HG03139 (cell line): Measurements from ENCODE around the gene PDCD2L.
"Not testable (repeated sequence)": the region's sequence is repeated elsewhere in the genome, so short reads cannot be mapped to it uniquely, and the experiment has no call there.

ENCODE experiments used
- ATAC-seq: cut with Tn5 transposase; IDR thresholded peaks from one replicate; pipeline ENCODE4 v1.9.1; 2021; ENCODE audit not compliant: unreplicated experiment

The PDCD2L gene

DNA sequence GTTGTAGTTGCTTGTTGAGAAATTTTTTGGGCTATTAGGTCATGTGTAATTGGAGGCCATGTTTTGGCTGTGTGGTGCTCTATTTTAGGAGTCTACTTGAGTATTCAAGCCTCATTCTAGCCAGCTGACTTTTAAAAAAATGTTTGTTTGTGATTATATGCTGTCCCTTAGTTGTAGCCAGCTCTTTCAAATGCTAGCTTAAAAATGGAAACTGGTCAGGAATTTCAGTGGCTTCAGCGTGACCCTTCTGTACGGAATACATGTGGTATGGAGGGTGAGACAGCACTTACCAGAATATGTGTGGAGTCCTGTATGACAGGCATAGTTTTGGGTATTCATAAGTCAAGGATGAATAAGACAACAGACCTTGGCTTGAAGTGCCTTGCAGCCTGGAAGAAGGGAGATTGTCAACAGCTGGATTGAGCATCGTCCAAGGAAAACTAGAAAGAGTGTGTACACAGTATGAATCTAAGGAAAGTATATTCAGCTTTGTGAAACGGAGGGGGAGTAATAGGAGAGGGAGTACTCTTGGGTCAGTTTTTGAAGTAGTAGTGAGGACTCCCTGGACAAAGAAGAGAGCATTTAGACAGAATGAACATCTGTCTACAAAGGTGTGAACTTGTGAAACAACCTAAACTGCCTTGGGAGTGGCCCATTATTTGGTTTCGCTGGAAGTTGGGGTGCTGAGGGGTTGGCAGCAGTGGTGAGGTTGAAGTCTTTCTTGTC is 57.3 kb downstream of the PDCD2L start:
- no peak for ATAC-seq

DNA sequence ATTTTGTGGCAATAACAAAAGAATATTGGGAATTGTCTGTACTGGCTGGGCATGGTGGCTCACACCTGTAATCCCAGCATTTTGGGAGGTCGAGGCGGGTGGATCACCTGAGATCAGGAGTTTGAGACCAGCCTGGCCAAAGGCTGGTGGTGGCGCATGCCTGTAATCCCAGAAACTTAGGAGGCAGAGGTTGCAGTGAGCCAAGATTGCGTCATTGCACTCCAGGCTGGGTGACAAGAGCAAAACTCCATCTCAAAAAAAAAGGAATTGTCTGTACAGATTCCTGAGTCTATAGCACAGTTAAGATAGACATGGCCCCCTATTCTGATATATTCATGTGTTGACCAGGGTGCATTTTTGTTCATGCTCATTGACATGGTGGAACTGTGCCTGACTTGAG is 60.6 kb downstream of the PDCD2L start:
- not testable (repeated sequence) for ATAC-seq

DNA sequence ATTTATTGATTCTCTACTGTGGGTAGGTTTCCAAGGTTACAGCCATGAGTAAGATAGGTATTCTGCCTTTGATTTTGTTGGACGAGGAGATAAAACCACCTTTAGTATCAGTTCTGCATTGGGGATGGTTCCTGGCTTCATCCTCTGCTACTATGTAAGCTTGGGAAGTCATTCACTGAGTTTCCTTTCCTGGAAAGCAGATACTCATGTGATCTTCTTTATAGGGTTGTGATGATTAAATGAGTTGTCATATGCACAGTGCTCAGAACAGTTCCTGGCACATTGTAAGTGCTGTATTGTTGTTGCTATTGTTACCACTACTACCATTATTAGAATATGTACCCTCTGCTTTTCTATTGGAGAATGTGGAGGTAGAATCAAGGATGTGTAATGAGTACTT is 64.2 kb downstream of the PDCD2L start:
- ATAC-seq: no peak

DNA sequence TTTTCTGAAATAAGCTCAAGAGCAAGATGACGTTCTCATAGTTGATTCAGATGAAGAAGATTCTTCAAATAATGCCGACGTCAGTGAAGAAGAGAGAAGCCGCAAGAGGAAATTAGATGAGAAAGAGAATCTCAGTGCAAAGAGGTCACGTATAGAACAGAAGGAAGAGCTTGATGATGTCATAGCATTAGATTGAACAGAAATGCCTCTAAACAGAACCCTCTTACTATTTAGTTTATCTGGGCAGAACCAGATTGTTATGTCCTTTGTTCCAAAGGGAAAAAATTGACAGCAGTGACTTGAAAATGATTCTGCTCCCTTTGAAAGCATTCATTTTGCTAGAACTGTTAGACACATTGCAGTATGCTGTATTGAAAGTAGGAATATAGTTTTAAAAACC is 64.8 kb downstream of the PDCD2L start:
- ATAC-seq: not testable (repeated sequence)

DNA sequence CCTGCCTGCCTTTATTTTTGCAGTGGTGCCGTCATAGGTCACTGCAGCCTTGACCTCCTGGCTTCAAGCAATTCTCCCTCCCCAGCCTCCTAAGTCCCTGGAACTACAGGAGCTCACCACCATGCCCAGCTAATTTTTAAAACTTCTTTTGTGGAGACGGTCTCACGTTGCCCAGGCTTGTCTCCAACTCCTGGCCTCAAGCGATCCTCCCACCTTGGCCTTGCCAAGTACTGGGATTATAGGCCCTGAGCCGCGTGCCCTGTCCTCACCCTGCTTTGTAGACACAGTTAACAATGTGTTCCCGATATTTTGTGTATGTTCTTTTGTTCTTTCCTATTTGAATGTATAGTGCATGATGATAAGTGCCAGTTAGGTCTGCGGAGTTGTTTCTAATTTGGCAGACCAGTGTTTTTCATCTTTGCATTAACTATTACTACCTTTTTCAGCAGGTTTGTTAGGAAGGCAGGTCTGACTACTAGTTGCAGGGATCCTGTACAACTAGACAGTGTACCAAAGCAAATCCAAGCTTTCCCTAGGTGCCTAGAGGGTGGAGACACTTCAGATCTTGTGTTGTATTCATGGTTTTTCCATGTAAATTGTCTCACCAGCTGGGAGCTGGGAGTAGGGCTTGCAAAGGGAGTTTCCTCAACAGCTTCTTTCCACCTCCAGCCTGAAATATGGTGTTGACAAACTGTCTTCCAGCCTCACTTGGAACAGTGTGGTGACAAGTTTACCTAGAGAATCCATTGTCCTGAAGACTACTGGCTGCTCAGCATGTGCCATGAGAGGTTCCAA is 67.9 kb downstream of the PDCD2L start:
- ATAC-seq: no peak

DNA sequence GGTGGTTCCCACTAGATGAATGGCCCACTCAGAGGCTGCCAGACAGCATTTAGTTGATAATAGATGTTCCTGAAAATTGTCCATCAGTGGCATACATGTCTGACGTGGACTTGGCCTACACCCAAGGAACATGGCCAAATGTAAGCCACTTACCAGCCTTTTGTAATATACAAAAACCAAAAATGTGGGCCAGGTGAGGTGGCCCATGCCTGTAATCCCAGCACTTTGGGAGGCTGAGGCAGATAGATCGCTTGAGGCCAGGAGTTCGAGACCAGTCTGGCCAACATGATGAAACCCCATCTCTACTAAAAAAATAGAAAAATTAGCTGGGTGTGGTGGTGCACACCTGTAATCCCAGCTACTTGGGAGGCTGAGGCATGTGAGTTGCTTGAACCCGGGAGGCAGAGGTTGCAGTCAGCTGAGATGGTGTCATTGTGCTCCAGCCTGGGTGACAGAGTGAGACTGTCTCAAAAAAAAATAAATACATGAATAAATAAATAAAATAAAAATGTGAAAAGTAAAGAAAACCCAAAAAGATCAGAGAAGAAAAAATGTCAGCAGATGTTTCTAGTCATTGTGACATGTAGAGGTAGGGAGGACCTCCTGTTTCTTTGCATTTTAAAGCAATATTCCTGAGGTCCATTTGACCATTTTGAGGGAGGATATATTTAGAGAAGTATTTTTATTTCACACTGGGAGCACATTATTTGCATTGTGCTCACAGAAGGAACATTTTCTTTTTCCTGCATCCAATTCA is 70.2 kb downstream of the PDCD2L start:
- ATAC-seq: no peak

DNA sequence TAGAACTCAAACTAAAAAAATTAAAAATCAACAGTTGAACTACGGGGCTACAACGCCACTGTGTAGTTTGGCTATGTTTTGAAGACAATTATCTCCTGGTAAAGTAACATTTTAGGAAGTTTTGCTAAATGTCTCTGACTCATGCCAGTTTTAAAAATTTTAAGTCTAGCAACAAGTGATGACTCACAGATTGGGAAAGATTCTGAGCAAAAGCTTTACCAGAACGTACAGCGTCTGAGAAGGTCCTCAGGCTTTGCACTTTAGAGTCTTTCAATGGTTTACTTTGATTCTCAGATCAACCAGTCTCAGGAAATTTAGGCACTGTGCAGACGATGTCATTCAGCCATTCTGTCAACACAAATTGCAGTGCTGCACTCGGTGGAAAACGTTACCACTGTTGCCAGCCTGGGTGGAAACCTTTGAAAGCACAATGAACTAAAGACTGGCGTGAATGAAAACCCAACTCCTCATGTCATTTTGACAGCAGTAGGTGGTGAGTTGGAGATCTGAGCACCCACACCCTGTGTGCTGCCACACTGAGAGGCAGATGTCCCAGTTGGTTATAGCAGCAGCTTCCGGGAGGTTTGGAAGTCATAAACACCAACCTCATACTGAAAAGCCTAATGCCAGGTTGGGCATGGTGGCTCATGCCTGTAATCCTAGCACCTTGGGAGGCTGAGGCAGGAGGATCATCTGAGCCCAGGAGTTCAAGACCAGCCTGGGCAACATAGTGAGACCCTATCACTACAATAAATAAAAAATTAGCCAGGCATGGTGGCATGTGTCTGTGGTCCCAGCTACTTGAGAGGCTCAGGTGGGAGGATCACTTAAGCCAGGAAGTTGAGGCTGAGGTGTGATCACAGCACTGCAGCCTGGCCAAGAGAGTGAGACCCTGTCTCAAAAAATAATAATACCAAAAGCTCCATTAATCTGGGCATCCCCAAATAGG is 71.1 kb downstream of the PDCD2L start:
- no peak for ATAC-seq
